Measurements from ENCODE around the gene RGS4. TPM values are rescaled to one million over a fixed set of nuclear protein-coding genes. Genes with fewer than 3 reads are reported as not detected.
A peak's percentile ranks its signal among the peaks of the same experiment; 100 is the strongest.

Gene RGS4
- total and polyA plus RNA-seq, 2 of the 13 experiments (the other 11 are each of a cell fraction or from before 2014, with no cell fraction given), result not detected

GRCh38 chr1:163048869-163049268, 20.3 kb upstream of the RGS4 start:
- H3K36me3 ChIP-seq (replicated peaks in 1 of 2; ENCODE audit: control insufficient read depth in 1 of 2, insufficient read depth in 2 of 2, low read length in 2 of 2), result no peaks in the 10 kb centered on the region
- H3K27ac ChIP-seq (ENCODE audit: extremely low read length, insufficient read depth, low read length), result no peak overlapping the region
- peaks cover 0 to 4% of the 10 kb centered on the region in 2 experiments; a peak in 1 of 5 replicates for H3K27me3 ChIP-seq (ENCODE audit: control insufficient read depth in 1 of 2, insufficient read depth in 2 of 2, low read length in 2 of 2)
- CTCF ChIA-PET (ENCODE audit: low intra/inter-chr PET ratio, low total read pairs), result no interaction called here
- H3K9ac ChIP-seq (ENCODE audit: insufficient read depth, low read depth, low read length), result no peak overlapping the region
- no peaks in the 10 kb centered on the region for H3K9me3 ChIP-seq (ENCODE audit: low read length)
- H3K4me3 ChIP-seq (replicated peaks in 1 of 3; ENCODE audit: insufficient read depth in 1 of 3, low read depth in 2 of 3, low read length in 3 of 3), result no peak overlapping the region
- in situ Hi-C loops (cut with HindIII; ENCODE audit: extremely low pct_ligation_motif_present, low pct_unique_long_range_greater_than_20kb), result no loop called here
- H4K20me1 ChIP-seq (ENCODE audit: insufficient read depth, low read length), result no peaks in the 10 kb centered on the region
- intact Hi-C loops (cut with micrococcal nuclease; ENCODE audit: unreplicated experiment), result no loop called here
- TF ChIP-seq SP4 (CRISPR knock-in tag; IDR thresholded peaks at IDR 0.05), result no peak
- TF ChIP-seq KLF6 (CRISPR knock-in tag; IDR thresholded peaks at IDR 0.05), result no peak
- no peak for TF ChIP-seq ZBTB8A (CRISPR knock-in tag; IDR thresholded peaks at IDR 0.05; ENCODE audit: borderline replicate concordance, low read depth)
- WGBS (ENCODE audit: low lambda C conversion rate), result 0% methylated on average over 3 of the region's 5 CpGs
- H2AFZ ChIP-seq (ENCODE audit: low read length), result no peak overlapping the region
- BruUV-seq (replicated peaks), result no TSS peak
- POLR2A ChIA-PET, result no interaction called here
- H3K79me2 ChIP-seq (ENCODE audit: insufficient read depth, low read length), result no peaks in the 10 kb centered on the region
- no peak overlapping the region for H3K4me2 ChIP-seq (ENCODE audit: low read depth, low read length)
- DNase-seq (ENCODE audit: low spot score) (no peak), FAIRE-seq (no peak), ATAC-seq (no peak)
- H3K4me1 ChIP-seq (ENCODE audit: insufficient read depth, low read length), result no peaks in the 10 kb centered on the region

GRCh38 chr1:163049296-163049695, 19.9 kb upstream of the RGS4 start:
- intact Hi-C loops (cut with micrococcal nuclease; ENCODE audit: unreplicated experiment) (no loop called here), in situ Hi-C loops (cut with HindIII; ENCODE audit: extremely low pct_ligation_motif_present, low pct_unique_long_range_greater_than_20kb) (no loop called here)
- Histone ChIP-seq H3K9ac (ENCODE audit: insufficient read depth, low read depth, low read length) (no peak overlapping the region), H3K9me3 (ENCODE audit: low read length) (no peaks in the 10 kb centered on the region), H2AFZ (ENCODE audit: low read length) (no peak overlapping the region), H3K4me1 (ENCODE audit: insufficient read depth, low read length) (no peaks in the 10 kb centered on the region), H3K27ac (ENCODE audit: extremely low read length, insufficient read depth, low read length) (no peak overlapping the region), H3K36me3 (replicated peaks in 1 of 2; ENCODE audit: control insufficient read depth in 1 of 2, insufficient read depth in 2 of 2, low read length in 2 of 2) (no peaks in the 10 kb centered on the region), H3K4me2 (ENCODE audit: low read depth, low read length) (no peak overlapping the region), H3K79me2 (ENCODE audit: insufficient read depth, low read length) (no peaks in the 10 kb centered on the region), H4K20me1 (ENCODE audit: insufficient read depth, low read length) (no peaks in the 10 kb centered on the region), H3K27me3 (ENCODE audit: control insufficient read depth in 1 of 2, insufficient read depth in 2 of 2, low read length in 2 of 2) (peaks cover 0 to 4% of the 10 kb centered on the region in 2 experiments; a peak in 1 of 5 replicates), H3K4me3 (replicated peaks in 1 of 3; ENCODE audit: insufficient read depth in 1 of 3, low read depth in 2 of 3, low read length in 3 of 3) (no peak overlapping the region)
- ChIA-PET CTCF (ENCODE audit: low intra/inter-chr PET ratio, low total read pairs) (no interaction called here), POLR2A (no interaction called here)
- WGBS (ENCODE audit: low lambda C conversion rate), result 32% methylated on average over 6 of the region's 6 CpGs
- no peak for DNase-seq (ENCODE audit: low spot score)
- BruUV-seq (replicated peaks), result no TSS peak
- TF ChIP-seq ZFP36L2 (CRISPR knock-in tag; IDR thresholded peaks at IDR 0.05) (no peak), ZNF616 (CRISPR knock-in tag; IDR thresholded peaks at IDR 0.05; ENCODE audit: low read depth) (no peak), REPIN1 (CRISPR knock-in tag; IDR thresholded peaks at IDR 0.05; ENCODE audit: borderline replicate concordance, low read depth) (no peak), ZNF660 (CRISPR knock-in tag; IDR thresholded peaks at IDR 0.05; ENCODE audit: borderline replicate concordance, low read depth) (no peak), THAP8 (CRISPR knock-in tag; IDR thresholded peaks at IDR 0.05; ENCODE audit: borderline replicate concordance) (no peak), MAFF (IDR thresholded peaks at IDR 0.05; ENCODE audit: low read depth, low read length) (peak; percentile 68), DR1 (CRISPR knock-in tag; IDR thresholded peaks at IDR 0.05) (no peak), MAFK (conservative IDR thresholded peaks at IDR 0.05 in 1 of 2, IDR thresholded peaks at IDR 0.05 in 1 of 2; ENCODE audit: low read length in 2 of 2) (peak; percentile 54 to 82), SMC3 (IDR thresholded peaks at IDR 0.05; ENCODE audit: low read length) (no peak), GFI1 (CRISPR knock-in tag; IDR thresholded peaks at IDR 0.05; ENCODE audit: borderline replicate concordance) (no peak), FIP1L1 (IDR thresholded peaks at IDR 0.05; ENCODE audit: borderline replicate concordance, insufficient read depth, low read depth, low read length) (no peak)
- ATAC-seq, result no peak
- FAIRE-seq, result no peak

All from HepG2 (cell line).